ENCODE results near the gene PLAC8.
"Not testable (repeated sequence)": the region's sequence is repeated elsewhere in the genome, so short reads cannot be mapped to it uniquely, and the experiment has no call there.

The PLAC8 gene

GRCh38 chr4:83146841-83147240 lies 32.3 kb upstream of the PLAC8 start:
- no peak for DNase-seq (ENCODE audit: low read depth)
- no peak overlapping the region for H3K4me3 ChIP-seq (ENCODE audit: low read depth, low read length)

GRCh38 chr4:83145776-83146175 lies 31.2 kb upstream of the PLAC8 start:
- not testable (repeated sequence) for DNase-seq (ENCODE audit: low read depth); H3K4me3 ChIP-seq (ENCODE audit: low read depth, low read length)

More at GRCh38 chr4:83146841-83147240, 32.3 kb upstream of the PLAC8 start:
- no peak for TF ChIP-seq CTCF (IDR thresholded peaks at IDR 0.05; ENCODE audit: control insufficient read depth, extremely low read depth, insufficient read depth)

- TF ChIP-seq CTCF (IDR thresholded peaks at IDR 0.05; ENCODE audit: control insufficient read depth, extremely low read depth, insufficient read depth), result no peak
- no peak for DNase-seq (ENCODE audit: low read depth)
Measured at GRCh38 chr4:83139514-83140156, 25.1 kb upstream of the PLAC8 start.

GRCh38 chr4:83138946-83139345 lies 24.4 kb upstream of the PLAC8 start:
- H3K4me3 ChIP-seq (ENCODE audit: low read depth, low read length), result no peak overlapping the region
- no peak for TF ChIP-seq CTCF (IDR thresholded peaks at IDR 0.05; ENCODE audit: control insufficient read depth, extremely low read depth, insufficient read depth)
- DNase-seq (ENCODE audit: low read depth), result no peak

More at GRCh38 chr4:83139514-83140156, 25.1 kb upstream of the PLAC8 start:
- H3K4me3 ChIP-seq (ENCODE audit: low read depth, low read length), result no peak overlapping the region

- DNase-seq (ENCODE audit: low read depth), result no peak
- no peak for TF ChIP-seq CTCF (IDR thresholded peaks at IDR 0.05; ENCODE audit: control insufficient read depth, extremely low read depth, insufficient read depth)
- no peak overlapping the region for H3K4me3 ChIP-seq (ENCODE audit: low read depth, low read length)
Measured at GRCh38 chr4:83132065-83132464, 17.5 kb upstream of the PLAC8 start.

- no peak for TF ChIP-seq CTCF (IDR thresholded peaks at IDR 0.05; ENCODE audit: control insufficient read depth, extremely low read depth, insufficient read depth)
Measured at GRCh38 chr4:83129264-83129663, 14.7 kb upstream of the PLAC8 start.

GRCh38 chr4:83128240-83128929 lies 13.9 kb upstream of the PLAC8 start:
- no peak for TF ChIP-seq CTCF (IDR thresholded peaks at IDR 0.05; ENCODE audit: control insufficient read depth, extremely low read depth, insufficient read depth)
- no peak overlapping the region for H3K4me3 ChIP-seq (ENCODE audit: low read depth, low read length)
- no peak for DNase-seq (ENCODE audit: low read depth)

More at GRCh38 chr4:83129264-83129663, 14.7 kb upstream of the PLAC8 start:
- no peak overlapping the region for H3K4me3 ChIP-seq (ENCODE audit: low read depth, low read length)
- no peak for DNase-seq (ENCODE audit: low read depth)

All from LNCaP clone FGC (cell line).